Pancreas (tissue), 10 donors: ENCODE measurements around the gene MAST2. TPM values are rescaled to one million over a fixed set of nuclear protein-coding genes. Genes with fewer than 3 reads are reported as not detected.

ENCODE experiments used
- ATAC-seq, 4 donors: fragments of 200-7000 bp; cut with Tn5 transposase; one replicate each; pipeline versions ENCODE4 v1.8.0 to v1.9.1; 2020; ENCODE audit warnings: mild to moderate bottlenecking in 4 of 4, moderate library complexity in 4 of 4
- DNase-seq, 6 donors: peaks; one replicate each; pipeline ENCODE4 v3.0.0-alpha.2; 2020
- FAIRE-seq: peaks from 2 replicates; lab custom pipeline; 2012; peaks lifted over from hg19 to GRCh38; lab: Jason Lieb, UNC
- H3K27ac ChIP-seq, 4 donors: fragments of 200-600 bp; sonication (generic); 1 replicate in 3 of 4; 2 replicates in 1 of 4; pipeline versions ENCODE4 v1.5.0 to v1.8.0; 2020
- H3K27me3 ChIP-seq, 4 donors: fragments of 200-600 bp; one replicate each; pipeline ENCODE4 v1.8.0; 2021
- H3K36me3 ChIP-seq, 3 donors: fragments of 200-600 bp; sonication (generic) in 1 of 3; one replicate each; pipeline versions ENCODE4 v1.5.0 to v1.8.0; 2020 to 2021
- H3K4me1 ChIP-seq, 3 donors: fragments of 200-600 bp; one replicate each; pipeline ENCODE4 v1.8.0; 2021
- H3K4me3 ChIP-seq, 4 donors: fragments of 200-600 bp; sonication (generic) in 2 of 4; one replicate each; pipeline versions ENCODE4 v1.5.0 to v1.8.0; 2020 to 2021
- H3K9me3 ChIP-seq, 4 donors: fragments of 200-600 bp; one replicate each; pipeline ENCODE4 v1.8.0; 2021
- CTCF ChIP-seq, 4 donors: fragments of 200-600 bp; sonication (generic) in 3 of 4; IDR thresholded peaks; one replicate each; pipeline versions ENCODE4 v1.5.0 to v1.8.0; 2021; ENCODE audit warnings: antibody characterized with exemption in 4 of 4
- WGBS, 2 donors: extraction: QIAGEN DNeasy Blood & Tissue Kit; methylation state at CpG; one replicate each; pipeline ENCODE4 v1.1.7; 2013; 5-methylcytosine and 5-hydroxymethylcytosine counted together
- intact Hi-C, 3 donors: fragments of 100-400 bp; cut with DNase I; formaldehyde crosslinking; loops; one replicate each; pipeline versions ENCODE4 v1.11.1 to v1.14.2; 2022
- polyA plus RNA-seq, 2 donors: library from polyadenylated mRNA; stranded (reverse); fragments of 200-250 nt; gene quantifications; one replicate each; pipeline ENCODE4 v1.2.3, GENCODE V29; 2013
- total RNA-seq, 6 donors: library from RNA; stranded (reverse); fragmentation: NEBNext Ultra II Directional in 4 of 6; extraction: Animal tissue kit (Norgen Biotek cat#: 25700) in 4 of 6; gene quantifications; one replicate each; pipeline versions ENCODE4 v1.2.1 to v1.2.4, GENCODE V29; 2021 to 2023
- donor health status: healthy with polysubstance abuse.
- donor health status: DM: no; HTN: no; CAD: no; lungs with moderate emphysema.
- donor health status: DM: no; HTN: no; CAD: no.
- donor health status: control.
- donor health status: control.
- donor health status: Bipolar disorder and iron deficiency.
- donor health status: DM: yes; HTN: yes; CAD: no.
- donor health status: DM: no; HTN: no; CAD: no.
- donor health status: DM: no; HTN: no; CAD: no.
- donor health status: DM: yes; HTN: yes; CAD: no.

Gene MAST2
- total and polyA plus RNA-seq, 8 donors = 5.1 to 14.5 (median 7.7) TPM

- no peak for ATAC-seq
- no peak for TF ChIP-seq CTCF (IDR thresholded peaks at IDR 0.05)
Observed at GRCh38 chr1:46076343-46076742, 272.9 kb downstream of the MAST2 start.

GRCh38 chr1:46077644-46078043 is 274.2 kb downstream of the MAST2 start:
- Histone ChIP-seq H3K4me3 (no peak overlapping the region), H3K27me3 (no peaks in the 10 kb centered on the region), H3K4me1 (no peaks in the 10 kb centered on the region), H3K9me3 (no peaks in the 10 kb centered on the region), H3K27ac (no peak overlapping the region), H3K36me3 (no peaks in the 10 kb centered on the region)
- 88 to 90% methylated on average over 4 of the region's 4 CpGs for WGBS, 2 donors
- DNase-seq (no peak), FAIRE-seq (no peak), ATAC-seq (no peak)
- TF ChIP-seq CTCF (IDR thresholded peaks at IDR 0.05) = no peak
- intact Hi-C loops = no loop called here

More at GRCh38 chr1:46076343-46076742, 272.9 kb downstream of the MAST2 start:
- Histone ChIP-seq H3K36me3 (no peaks in the 10 kb centered on the region), H3K27me3 (no peaks in the 10 kb centered on the region), H3K4me3 (no peak overlapping the region), H3K4me1 (no peaks in the 10 kb centered on the region), H3K9me3 (no peaks in the 10 kb centered on the region), H3K27ac (no peak overlapping the region)
- intact Hi-C loops = no loop called here
- DNase-seq (no peak), FAIRE-seq (no peak)
- WGBS, 2 donors = 79 to 84% methylated on average over 2 of the region's 2 CpGs

- Histone ChIP-seq H3K4me3 (no peak overlapping the region), H3K4me1 (no peaks in the 10 kb centered on the region), H3K27ac (no peak overlapping the region), H3K9me3 (no peaks in the 10 kb centered on the region), H3K27me3 (no peaks in the 10 kb centered on the region), H3K36me3 (no peaks in the 10 kb centered on the region)
- no peak for FAIRE-seq
- WGBS, 2 donors = 70 to 79% methylated on average over 3 of the region's 3 CpGs
- no peak for DNase-seq
- intact Hi-C loops = no loop called here
- TF ChIP-seq CTCF (IDR thresholded peaks at IDR 0.05) = no peak
- ATAC-seq = no peak
Observed at GRCh38 chr1:46080257-46080656, 276.8 kb downstream of the MAST2 start.

GRCh38 chr1:46081206-46081605 is 277.8 kb downstream of the MAST2 start:
- Histone ChIP-seq H3K4me1 (no peaks in the 10 kb centered on the region), H3K9me3 (no peaks in the 10 kb centered on the region), H3K27ac (no peak overlapping the region), H3K27me3 (no peaks in the 10 kb centered on the region), H3K4me3 (no peak overlapping the region), H3K36me3 (no peaks in the 10 kb centered on the region)
- TF ChIP-seq CTCF (IDR thresholded peaks at IDR 0.05) = no peak
- ATAC-seq (no peak), FAIRE-seq (no peak), DNase-seq (no peak)
- 82 to 85% methylated on average over 7 of the region's 7 CpGs for WGBS, 2 donors
- intact Hi-C loops = no loop called here

- Histone ChIP-seq H3K27me3 (no peaks in the 10 kb centered on the region), H3K4me3 (no peak overlapping the region), H3K9me3 (no peaks in the 10 kb centered on the region), H3K27ac (no peak overlapping the region), H3K4me1 (no peaks in the 10 kb centered on the region), H3K36me3 (no peaks in the 10 kb centered on the region)
- no peak for DNase-seq
- WGBS, 2 donors = 88 to 89% methylated on average over 1 of the region's 1 CpG
- ATAC-seq = no peak
- no peak for FAIRE-seq
- no peak for TF ChIP-seq CTCF (IDR thresholded peaks at IDR 0.05)
- intact Hi-C loops = no loop called here
Observed at GRCh38 chr1:46081619-46082018, 278.2 kb downstream of the MAST2 start.
